HepG2 (cell line): ENCODE data around the gene ITGA7. TPM values are rescaled to one million over a fixed set of nuclear protein-coding genes. Genes with fewer than 3 reads are reported as not detected.
A peak's percentile ranks its signal among the peaks of the same experiment; 100 is the strongest.

Experiments
- ATAC-seq: fragments of 200-7000 bp; cut with Tn5 transposase; 3 replicates; pipeline ENCODE4 v1.9.1; 2020; ENCODE audit warnings: mild to moderate bottlenecking, moderate library complexity
- BruUV-seq: library from RNA; stranded (reverse); fragments of 400-500 nt; replicated peaks from 2 replicates; lab custom pipeline; 2021; lab: Mats Ljungman, UMichigan
- CTCF ChIA-PET: fragments of 300-600 bp; formaldehyde crosslinking; extraction: SDS; loops from one replicate; lab custom pipeline; 2021; ENCODE audit warnings: low total read pairs, inconsistent platforms, low intra/inter-chr PET ratio; lab: Yijun Ruan, JAX
- POLR2A ChIA-PET: fragments of 350-600 bp; sonication (Branson Sonifier 250); formaldehyde crosslinking; loops from one replicate; lab custom pipeline; 2020; ENCODE audit warnings: antibody characterized with exemption, inconsistent platforms; lab: Yijun Ruan, JAX
- DNase-seq: peaks from one replicate; pipeline ENCODE4 v3.0.0-alpha.2; 2015; ENCODE audit warnings: low spot score
- FAIRE-seq: peaks from 3 replicates; lab custom pipeline; 2011; peaks lifted over from hg19 to GRCh38; lab: Jason Lieb, UNC
- H2AFZ ChIP-seq: one replicate; pipeline ENCODE4 v1.6.1; 2011; ENCODE audit warnings: low read length, inconsistent platforms
- H3K27ac ChIP-seq: fragments of 300-600 bp; 3 replicates; pipeline ENCODE4 v1.8.0; 2011; ENCODE audit warnings: mixed run types, mild to moderate bottlenecking, mixed read lengths, low read length, inconsistent platforms; ENCODE audit not compliant: insufficient read depth; ENCODE audit errors: extremely low read length
- H3K27me3 ChIP-seq, 2 experiments: fragments of 200-600 bp in 1 of 2; 2 replicates in 1 of 2; 3 replicates in 1 of 2; pipeline versions ENCODE4 v1.6.0 to v1.8.0; 2011; ENCODE audit warnings: low read length in 2 of 2, mild to moderate bottlenecking in 2 of 2, moderate library complexity in 2 of 2, inconsistent platforms in 1 of 2; ENCODE audit not compliant: insufficient read depth in 2 of 2, control insufficient read depth in 1 of 2
- H3K36me3 ChIP-seq, 2 experiments: fragments of 200-600 bp in 1 of 2; replicated peaks in 1 of 2; 2 replicates in 1 of 2; 3 replicates in 1 of 2; pipeline versions ENCODE4 v1.5.1 to v1.8.0; 2011; ENCODE audit warnings: low read length in 2 of 2, inconsistent platforms in 1 of 2; ENCODE audit not compliant: insufficient read depth in 2 of 2, control insufficient read depth in 1 of 2
- H3K4me1 ChIP-seq: 2 replicates; pipeline ENCODE4 v1.5.1; 2012; ENCODE audit warnings: low read length, inconsistent platforms; ENCODE audit not compliant: insufficient read depth
- H3K4me2 ChIP-seq: 2 replicates; pipeline ENCODE4 v1.6.0; 2011; ENCODE audit warnings: low read depth, low read length, inconsistent platforms
- H3K4me3 ChIP-seq, 3 experiments: fragments of 200-600 bp in 1 of 3; sonication (generic), shearing (Covaris generic) in 1 of 3; replicated peaks in 1 of 3; 2 replicates each; pipeline ENCODE4 v1.5.1; 2011 to 2016; ENCODE audit warnings: low read length in 3 of 3, inconsistent platforms in 2 of 3, low read depth in 2 of 3, mild to moderate bottlenecking in 2 of 3, control low read depth in 1 of 3, mixed read lengths in 1 of 3; ENCODE audit not compliant: insufficient read depth in 1 of 3
- H3K79me2 ChIP-seq: one replicate; pipeline ENCODE4 v1.6.1; 2011; ENCODE audit warnings: low read length, inconsistent platforms; ENCODE audit not compliant: insufficient read depth
- H3K9ac ChIP-seq: 2 replicates; pipeline ENCODE4 v1.6.0; 2011; ENCODE audit warnings: mild to moderate bottlenecking, low read depth, low read length, inconsistent platforms; ENCODE audit not compliant: insufficient read depth
- H3K9me3 ChIP-seq: 2 replicates; pipeline ENCODE4 v1.5.1; 2012; ENCODE audit warnings: mild to moderate bottlenecking, low read length
- H4K20me1 ChIP-seq: 2 replicates; pipeline ENCODE4 v1.6.0; 2011; ENCODE audit warnings: inconsistent platforms, mild to moderate bottlenecking, low read length, moderate library complexity; ENCODE audit not compliant: insufficient read depth
- ATAD3A ChIP-seq: sonication (generic); formaldehyde crosslinking; IDR thresholded peaks from 2 replicates; pipeline ENCODE4 v1.4.0; 2020; ENCODE audit warnings: missing genetic modification reagents
- CBX5 ChIP-seq: sonication (generic); formaldehyde crosslinking; IDR thresholded peaks from 2 replicates; pipeline ENCODE4 v1.4.0; 2020; ENCODE audit warnings: missing genetic modification reagents, borderline replicate concordance
- CREM ChIP-seq, 2 experiments: sonication (generic) in 1 of 2; formaldehyde crosslinking in 1 of 2; IDR thresholded peaks; 2 replicates each; pipeline versions ENCODE4 v1.4.0 to v1.6.1; 2016 to 2020; ENCODE audit warnings: antibody characterized with exemption in 1 of 2, mild to moderate bottlenecking in 1 of 2, missing genetic modification reagents in 1 of 2
- EEA1 ChIP-seq: sonication (generic); formaldehyde crosslinking; IDR thresholded peaks from 2 replicates; pipeline ENCODE4 v1.5.1; 2020; ENCODE audit warnings: mild to moderate bottlenecking, missing genetic modification reagents, borderline replicate concordance
- HNF4A ChIP-seq: sonication (generic); formaldehyde crosslinking; IDR thresholded peaks from 2 replicates; pipeline ENCODE4 v1.4.0; 2020; ENCODE audit warnings: missing genetic modification reagents
- JUNB ChIP-seq: sonication (generic); formaldehyde crosslinking; IDR thresholded peaks from 2 replicates; pipeline ENCODE4 v1.8.0; 2022; ENCODE audit warnings: missing genetic modification reagents, mild to moderate bottlenecking, borderline replicate concordance
- KDM5B ChIP-seq: sonication (generic); formaldehyde crosslinking; IDR thresholded peaks from 2 replicates; pipeline ENCODE4 v1.4.0; 2020; ENCODE audit warnings: missing genetic modification reagents, mild to moderate bottlenecking, borderline replicate concordance
- YEATS4 ChIP-seq: sonication (generic); formaldehyde crosslinking; IDR thresholded peaks from 2 replicates; pipeline ENCODE4 v1.4.0; 2020; ENCODE audit warnings: missing genetic modification reagents, borderline replicate concordance
- ZMYM4 ChIP-seq: sonication (generic); formaldehyde crosslinking; IDR thresholded peaks from 2 replicates; pipeline ENCODE4 v1.8.1; 2023; ENCODE audit warnings: mild to moderate bottlenecking, missing genetic modification reagents
- ZNF383 ChIP-seq: sonication (generic); formaldehyde crosslinking; IDR thresholded peaks from 2 replicates; pipeline ENCODE4 v1.4.0; 2020; ENCODE audit warnings: missing genetic modification reagents, mild to moderate bottlenecking, borderline replicate concordance
- ZNF773 ChIP-seq: sonication (generic); formaldehyde crosslinking; IDR thresholded peaks from 2 replicates; pipeline ENCODE4 v1.4.0; 2020; ENCODE audit warnings: missing genetic modification reagents, borderline replicate concordance
- WGBS: methylation state at CpG from one replicate; pipeline ENCODE4 v1.1.6; 2017; ENCODE audit warnings: low lambda C conversion rate; 5-methylcytosine and 5-hydroxymethylcytosine counted together
- in situ Hi-C: cut with HindIII; loops from 2 replicates; pipeline ENCODE4 v1.10.0; 2017; ENCODE audit warnings: low pct_unique_long_range_greater_than_20kb; ENCODE audit not compliant: extremely low pct_ligation_motif_present
- intact Hi-C: fragments of 100-400 bp; cut with micrococcal nuclease; formaldehyde crosslinking; loops from one replicate; pipeline ENCODE4 v1.10.0; 2022; ENCODE audit not compliant: unreplicated experiment
- polyA plus RNA-seq, 8 experiments: library from polyadenylated mRNA; depleted of rRNA in 3 of 8; stranded (reverse) in 7 of 8; unstranded in 1 of 8; fragments of >200 nt; fragmentation: Illumina TruSeq in 4 of 8; extraction: Trizol in 4 of 8; gene quantifications; 2 replicates each; pipeline versions ENCODE4 v1.2.1 to v1.2.3, GENCODE V29; 2011 to 2016; ENCODE audit warnings: low read depth in 4 of 8, missing spikeins in 1 of 8, mixed read lengths in 1 of 8; ENCODE audit not compliant: insufficient read depth in 1 of 8
- total RNA-seq, 5 experiments: library from RNA; depleted of rRNA; stranded (reverse); fragments of >200 nt; fragmentation: Illumina TruSeq; extraction: Trizol; gene quantifications; 2 replicates each; pipeline ENCODE4 v1.2.3, GENCODE V29; 2016; ENCODE audit warnings: low read depth in 1 of 5
- TF ChIP-seq, protein P1 (sequence below): sonication (generic); formaldehyde crosslinking; IDR thresholded peaks from 2 replicates; pipeline ENCODE4 v1.4.0; 2020; ENCODE audit warnings: missing genetic modification reagents
- TF ChIP-seq, protein P2 (sequence below): sonication (generic); formaldehyde crosslinking; IDR thresholded peaks from 2 replicates; pipeline ENCODE4 v1.4.0; 2020; ENCODE audit warnings: missing genetic modification reagents
- TF ChIP-seq, protein P3 (sequence below): sonication (generic); formaldehyde crosslinking; IDR thresholded peaks from 2 replicates; pipeline ENCODE4 v1.4.0; 2020; ENCODE audit warnings: missing genetic modification reagents

Gene ITGA7
- total and polyA plus RNA-seq, 2 of the 13 experiments (the other 11 are each of a cell fraction or from before 2014, with no cell fraction given), result 0.65 to 0.75 TPM

DNA sequence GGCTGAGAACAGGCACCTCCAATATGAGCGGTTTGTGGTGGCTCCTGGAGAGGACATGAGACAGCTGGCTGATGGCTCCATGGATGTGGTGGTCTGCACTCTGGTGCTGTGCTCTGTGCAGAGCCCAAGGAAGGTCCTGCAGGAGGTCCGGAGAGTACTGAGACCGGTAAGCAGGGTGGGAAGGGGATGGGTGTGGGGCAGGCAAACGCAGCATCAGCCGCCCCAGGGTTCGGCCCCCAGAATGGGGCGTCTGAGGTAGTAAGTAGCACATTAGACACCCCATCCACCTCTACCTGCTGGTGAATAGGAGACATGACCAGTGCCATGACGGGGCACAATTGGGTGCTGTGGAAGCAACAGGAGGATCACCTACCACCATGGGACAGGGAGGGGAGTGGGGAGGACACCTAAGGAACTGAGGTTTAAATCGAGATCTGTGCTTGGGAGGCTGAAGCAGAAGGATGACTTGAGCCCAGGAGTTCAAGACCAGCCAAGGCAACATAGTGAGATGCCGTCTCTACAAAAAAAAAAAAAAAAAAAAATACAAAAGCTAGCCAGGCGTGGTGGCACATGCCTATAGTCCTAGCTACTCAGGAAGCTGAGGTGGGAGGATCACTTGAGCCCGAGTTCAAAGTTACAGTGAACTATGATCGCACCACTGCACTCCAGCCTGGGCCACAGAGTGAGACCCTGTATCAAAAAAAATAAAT is 25.5 kb downstream of the ITGA7 start:
- no peaks in the 10 kb centered on the region for H3K9me3 ChIP-seq
- FAIRE-seq (no peak), DNase-seq (peak; percentile 41), ATAC-seq (peak; percentile 71)
- in situ Hi-C loops (no loop called here), intact Hi-C loops (no loop called here)
- H3K9ac ChIP-seq, result peak overlapping the region; percentile 64
- H3K4me2 ChIP-seq, result peak overlapping the region; percentile 95
- BruUV-seq, result no TSS peak
- no peaks in the 10 kb centered on the region for H4K20me1 ChIP-seq
- ChIA-PET POLR2A (interaction anchor here (0.6 to 2.5 kb wide), 14 partner anchors 14 to 182 kb away, joined by 3 to 23 read pairs (median 6); partner anchors contain the start of genes BLOC1S1, CD63, DNAJC14 and ITGA7), CTCF (interaction anchor here (0.7 to 2.2 kb wide), 5 partner anchors 22 to 57 kb away, joined by 3 to 13 read pairs (median 3); partner anchors contain the start of gene RDH5)
- peaks cover 7% of the 10 kb centered on the region for H3K79me2 ChIP-seq
- peaks cover 22% of the 10 kb centered on the region for H3K4me1 ChIP-seq
- H3K36me3 ChIP-seq, result peaks cover 0 to 3% of the 10 kb centered on the region in 2 experiments; a peak in 1 of 5 replicates
- peak overlapping the region; percentile 72 for H3K27ac ChIP-seq
- H2AFZ ChIP-seq, result peak overlapping the region; percentile 92
- no peaks in the 10 kb centered on the region; a peak in 1 of 5 replicates for H3K27me3 ChIP-seq
- WGBS, result 2% methylated on average over 13 of the region's 13 CpGs
- H3K4me3 ChIP-seq, result peak overlapping the region; percentile 70 to 90 (median 88)
- no peak for TF ChIP-seq ZNF773 (CRISPR knock-in tag)
- TF ChIP-seq CBX5 (CRISPR knock-in tag), result no peak
- no peak for TF ChIP-seq ATAD3A (CRISPR knock-in tag)
- TF ChIP-seq ZMYM4 (CRISPR knock-in tag), result no peak
- no peak for TF ChIP-seq CREM (IDR thresholded peaks at IDR 0.05)
- no peak for TF ChIP-seq CREM (CRISPR knock-in tag; IDR thresholded peaks at IDR 0.05)
- TF ChIP-seq ZNF383, result no peak
- 0 out of 2 replicates have a peak, but pooled peaks have one; percentile 3 for TF ChIP-seq KDM5B (CRISPR knock-in tag)
- TF ChIP-seq, protein P1, sequence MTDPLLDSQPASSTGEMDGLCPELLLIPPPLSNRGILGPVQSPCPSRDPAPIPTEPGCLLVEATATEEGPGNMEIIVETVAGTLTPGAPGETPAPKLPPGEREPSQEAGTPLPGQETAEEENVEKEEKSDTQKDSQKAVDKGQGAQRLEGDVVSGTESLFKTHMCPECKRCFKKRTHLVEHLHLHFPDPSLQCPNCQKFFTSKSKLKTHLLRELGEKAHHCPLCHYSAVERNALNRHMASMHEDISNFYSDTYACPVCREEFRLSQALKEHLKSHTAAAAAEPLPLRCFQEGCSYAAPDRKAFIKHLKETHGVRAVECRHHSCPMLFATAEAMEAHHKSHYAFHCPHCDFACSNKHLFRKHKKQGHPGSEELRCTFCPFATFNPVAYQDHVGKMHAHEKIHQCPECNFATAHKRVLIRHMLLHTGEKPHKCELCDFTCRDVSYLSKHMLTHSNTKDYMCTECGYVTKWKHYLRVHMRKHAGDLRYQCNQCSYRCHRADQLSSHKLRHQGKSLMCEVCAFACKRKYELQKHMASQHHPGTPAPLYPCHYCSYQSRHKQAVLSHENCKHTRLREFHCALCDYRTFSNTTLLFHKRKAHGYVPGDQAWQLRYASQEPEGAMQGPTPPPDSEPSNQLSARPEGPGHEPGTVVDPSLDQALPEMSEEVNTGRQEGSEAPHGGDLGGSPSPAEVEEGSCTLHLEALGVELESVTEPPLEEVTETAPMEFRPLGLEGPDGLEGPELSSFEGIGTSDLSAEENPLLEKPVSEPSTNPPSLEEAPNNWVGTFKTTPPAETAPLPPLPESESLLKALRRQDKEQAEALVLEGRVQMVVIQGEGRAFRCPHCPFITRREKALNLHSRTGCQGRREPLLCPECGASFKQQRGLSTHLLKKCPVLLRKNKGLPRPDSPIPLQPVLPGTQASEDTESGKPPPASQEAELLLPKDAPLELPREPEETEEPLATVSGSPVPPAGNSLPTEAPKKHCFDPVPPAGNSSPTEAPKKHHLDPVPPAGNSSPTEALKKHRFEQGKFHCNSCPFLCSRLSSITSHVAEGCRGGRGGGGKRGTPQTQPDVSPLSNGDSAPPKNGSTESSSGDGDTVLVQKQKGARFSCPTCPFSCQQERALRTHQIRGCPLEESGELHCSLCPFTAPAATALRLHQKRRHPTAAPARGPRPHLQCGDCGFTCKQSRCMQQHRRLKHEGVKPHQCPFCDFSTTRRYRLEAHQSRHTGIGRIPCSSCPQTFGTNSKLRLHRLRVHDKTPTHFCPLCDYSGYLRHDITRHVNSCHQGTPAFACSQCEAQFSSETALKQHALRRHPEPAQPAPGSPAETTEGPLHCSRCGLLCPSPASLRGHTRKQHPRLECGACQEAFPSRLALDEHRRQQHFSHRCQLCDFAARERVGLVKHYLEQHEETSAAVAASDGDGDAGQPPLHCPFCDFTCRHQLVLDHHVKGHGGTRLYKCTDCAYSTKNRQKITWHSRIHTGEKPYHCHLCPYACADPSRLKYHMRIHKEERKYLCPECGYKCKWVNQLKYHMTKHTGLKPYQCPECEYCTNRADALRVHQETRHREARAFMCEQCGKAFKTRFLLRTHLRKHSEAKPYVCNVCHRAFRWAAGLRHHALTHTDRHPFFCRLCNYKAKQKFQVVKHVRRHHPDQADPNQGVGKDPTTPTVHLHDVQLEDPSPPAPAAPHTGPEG (CRISPR knock-in tag), result no peak
- TF ChIP-seq HNF4A, result peak; percentile 40; the same call in 1 of the 2 replicates
- TF ChIP-seq JUNB, result no peak
- TF ChIP-seq EEA1 (CRISPR knock-in tag), result 0 out of 2 replicates have a peak, but pooled peaks have one; percentile 11
- TF ChIP-seq, protein P2, sequence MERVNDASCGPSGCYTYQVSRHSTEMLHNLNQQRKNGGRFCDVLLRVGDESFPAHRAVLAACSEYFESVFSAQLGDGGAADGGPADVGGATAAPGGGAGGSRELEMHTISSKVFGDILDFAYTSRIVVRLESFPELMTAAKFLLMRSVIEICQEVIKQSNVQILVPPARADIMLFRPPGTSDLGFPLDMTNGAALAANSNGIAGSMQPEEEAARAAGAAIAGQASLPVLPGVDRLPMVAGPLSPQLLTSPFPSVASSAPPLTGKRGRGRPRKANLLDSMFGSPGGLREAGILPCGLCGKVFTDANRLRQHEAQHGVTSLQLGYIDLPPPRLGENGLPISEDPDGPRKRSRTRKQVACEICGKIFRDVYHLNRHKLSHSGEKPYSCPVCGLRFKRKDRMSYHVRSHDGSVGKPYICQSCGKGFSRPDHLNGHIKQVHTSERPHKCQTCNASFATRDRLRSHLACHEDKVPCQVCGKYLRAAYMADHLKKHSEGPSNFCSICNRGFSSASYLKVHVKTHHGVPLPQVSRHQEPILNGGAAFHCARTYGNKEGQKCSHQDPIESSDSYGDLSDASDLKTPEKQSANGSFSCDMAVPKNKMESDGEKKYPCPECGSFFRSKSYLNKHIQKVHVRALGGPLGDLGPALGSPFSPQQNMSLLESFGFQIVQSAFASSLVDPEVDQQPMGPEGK (CRISPR knock-in tag), result no peak
- peak; percentile 59; the same call in 1 of the 2 replicates for TF ChIP-seq YEATS4 (CRISPR knock-in tag)
- TF ChIP-seq, protein P3, sequence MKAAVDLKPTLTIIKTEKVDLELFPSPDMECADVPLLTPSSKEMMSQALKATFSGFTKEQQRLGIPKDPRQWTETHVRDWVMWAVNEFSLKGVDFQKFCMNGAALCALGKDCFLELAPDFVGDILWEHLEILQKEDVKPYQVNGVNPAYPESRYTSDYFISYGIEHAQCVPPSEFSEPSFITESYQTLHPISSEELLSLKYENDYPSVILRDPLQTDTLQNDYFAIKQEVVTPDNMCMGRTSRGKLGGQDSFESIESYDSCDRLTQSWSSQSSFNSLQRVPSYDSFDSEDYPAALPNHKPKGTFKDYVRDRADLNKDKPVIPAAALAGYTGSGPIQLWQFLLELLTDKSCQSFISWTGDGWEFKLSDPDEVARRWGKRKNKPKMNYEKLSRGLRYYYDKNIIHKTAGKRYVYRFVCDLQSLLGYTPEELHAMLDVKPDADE (CRISPR knock-in tag), result no peak
